ENCODE data around the gene D2HGDH. TPM values are rescaled to one million over a fixed set of nuclear protein-coding genes. Genes with fewer than 3 reads are reported as not detected.
A peak's percentile ranks its signal among the peaks of the same experiment; 100 is the strongest.
"Not testable (repeated sequence)": the region's sequence is repeated elsewhere in the genome, so short reads cannot be mapped to it uniquely, and the experiment has no call there.

The D2HGDH gene
- total RNA-seq, 1 experiment from 2014 or later: 53.3 TPM

GRCh38 chr2:241730671-241731293 lies 3.6 kb upstream of the D2HGDH start:
- Mint-ChIP-seq H3K36me3 (ENCODE audit: insufficient read depth, unreplicated experiment) (peaks cover 22% of the 10 kb centered on the region), H3K27ac (ENCODE audit: unreplicated experiment) (no peak overlapping the region), H3K4me1 (ENCODE audit: low read depth, unreplicated experiment) (peaks cover 8% of the 10 kb centered on the region), H3K9me3 (ENCODE audit: low read depth, unreplicated experiment) (no peaks in the 10 kb centered on the region), H3K27me3 (ENCODE audit: unreplicated experiment) (no peaks in the 10 kb centered on the region), H3K4me3 (ENCODE audit: low read depth, unreplicated experiment) (no peak overlapping the region)
- no TSS peak for BruUV-seq (replicated peaks)
- intact Hi-C loops (cut with micrococcal nuclease; ENCODE audit: unreplicated experiment): no loop called here
- CTCF ChIA-PET: no interaction called here
- no peak for DNase-seq
- TF ChIP-seq, protein P1, sequence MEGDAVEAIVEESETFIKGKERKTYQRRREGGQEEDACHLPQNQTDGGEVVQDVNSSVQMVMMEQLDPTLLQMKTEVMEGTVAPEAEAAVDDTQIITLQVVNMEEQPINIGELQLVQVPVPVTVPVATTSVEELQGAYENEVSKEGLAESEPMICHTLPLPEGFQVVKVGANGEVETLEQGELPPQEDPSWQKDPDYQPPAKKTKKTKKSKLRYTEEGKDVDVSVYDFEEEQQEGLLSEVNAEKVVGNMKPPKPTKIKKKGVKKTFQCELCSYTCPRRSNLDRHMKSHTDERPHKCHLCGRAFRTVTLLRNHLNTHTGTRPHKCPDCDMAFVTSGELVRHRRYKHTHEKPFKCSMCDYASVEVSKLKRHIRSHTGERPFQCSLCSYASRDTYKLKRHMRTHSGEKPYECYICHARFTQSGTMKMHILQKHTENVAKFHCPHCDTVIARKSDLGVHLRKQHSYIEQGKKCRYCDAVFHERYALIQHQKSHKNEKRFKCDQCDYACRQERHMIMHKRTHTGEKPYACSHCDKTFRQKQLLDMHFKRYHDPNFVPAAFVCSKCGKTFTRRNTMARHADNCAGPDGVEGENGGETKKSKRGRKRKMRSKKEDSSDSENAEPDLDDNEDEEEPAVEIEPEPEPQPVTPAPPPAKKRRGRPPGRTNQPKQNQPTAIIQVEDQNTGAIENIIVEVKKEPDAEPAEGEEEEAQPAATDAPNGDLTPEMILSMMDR (IDR thresholded peaks at IDR 0.05; ENCODE audit: unreplicated experiment): no peak

DNA sequence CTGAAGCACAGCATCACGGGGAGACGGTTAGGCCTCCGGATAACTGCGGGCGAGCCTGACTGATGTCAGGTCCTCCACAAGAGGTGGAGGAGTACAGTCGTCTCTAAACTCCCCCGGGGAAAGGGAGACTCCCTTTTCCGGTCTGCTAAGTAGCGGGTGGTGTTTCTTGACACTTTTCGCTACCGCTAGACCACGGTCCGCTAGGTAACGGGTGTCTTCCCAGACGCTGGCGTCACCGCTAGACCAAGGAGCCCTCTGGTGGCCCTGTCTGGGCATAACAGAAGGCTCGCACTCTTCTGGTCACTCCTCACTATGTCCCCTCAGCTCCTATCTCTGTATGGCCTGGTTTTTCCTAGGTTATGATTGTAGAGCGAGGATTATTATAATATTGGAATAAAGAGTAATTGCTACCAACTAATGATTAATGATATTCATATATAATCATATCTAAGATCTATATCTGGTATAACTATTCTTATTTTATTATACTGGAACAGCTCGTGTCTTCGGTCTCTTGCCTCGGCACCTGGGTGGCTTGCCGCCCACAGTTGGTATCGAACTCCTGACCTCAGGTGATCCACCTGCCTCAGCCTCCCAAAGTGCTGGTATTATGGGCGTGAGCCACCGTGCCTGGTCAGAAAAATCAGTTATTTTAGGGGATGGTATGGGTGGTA lies 1.8 kb upstream of the D2HGDH start:
- H3K27me3 Mint-ChIP-seq (ENCODE audit: unreplicated experiment); H3K4me3 Mint-ChIP-seq (ENCODE audit: low read depth, unreplicated experiment); BruUV-seq (replicated peaks); H3K27ac Mint-ChIP-seq (ENCODE audit: unreplicated experiment); intact Hi-C loops (cut with micrococcal nuclease; ENCODE audit: unreplicated experiment); H3K9me3 Mint-ChIP-seq (ENCODE audit: low read depth, unreplicated experiment); H3K4me1 Mint-ChIP-seq (ENCODE audit: low read depth, unreplicated experiment): not testable (repeated sequence)
- CTCF ChIA-PET: interaction anchor here (1.6 kb wide), 1 partner anchor 30 kb away, joined by 6 read pairs; the partner anchor contains the start of gene ING5
- TF ChIP-seq, protein P1 (IDR thresholded peaks at IDR 0.05; ENCODE audit: unreplicated experiment): peak; percentile 68
- H3K36me3 Mint-ChIP-seq (ENCODE audit: insufficient read depth, unreplicated experiment): peaks cover 38% of the 10 kb centered on the region
- DNase-seq: peak; percentile 80

DNA sequence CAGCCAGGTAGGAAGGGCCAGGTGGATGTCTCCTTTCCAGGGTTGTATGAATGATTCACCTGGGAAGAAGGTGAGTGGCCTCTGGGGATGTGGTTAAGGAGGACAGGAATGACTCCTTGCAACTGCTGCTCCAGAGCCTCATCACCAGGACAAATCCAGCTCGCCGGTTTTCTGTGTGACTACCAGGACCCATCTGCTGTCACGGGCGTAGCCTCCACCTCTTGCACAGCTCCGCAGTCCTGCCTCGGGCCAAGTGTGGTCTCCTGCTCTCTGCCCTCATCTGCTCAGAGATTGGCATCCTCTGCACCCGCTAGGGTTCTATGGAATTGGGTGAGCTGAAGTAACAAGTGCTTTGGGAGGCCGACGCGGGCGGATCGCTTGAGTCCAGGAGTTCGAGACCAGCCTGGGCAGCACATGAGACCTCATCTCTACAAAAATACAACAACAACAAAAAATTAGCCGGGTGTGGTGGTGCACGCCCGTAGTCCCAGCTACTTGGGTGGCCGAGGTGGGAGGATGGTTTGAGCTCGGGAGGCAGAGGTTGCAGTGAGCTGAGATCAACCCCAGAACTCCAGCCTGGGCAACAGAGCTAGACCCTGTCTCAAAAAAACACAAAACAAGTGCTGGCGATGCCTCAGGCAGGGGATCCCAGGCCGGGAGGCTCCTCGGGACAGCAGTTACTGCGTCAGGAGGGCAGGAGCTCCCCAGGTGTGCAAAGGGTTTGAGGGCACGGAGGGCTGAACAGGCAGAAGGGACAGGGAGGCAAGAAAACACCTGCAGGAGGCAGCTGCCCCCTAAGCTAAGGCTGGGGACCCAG lies 831 bp upstream of the D2HGDH start:
- intact Hi-C loops (cut with micrococcal nuclease; ENCODE audit: unreplicated experiment): no loop called here
- Mint-ChIP-seq H3K4me1 (ENCODE audit: low read depth, unreplicated experiment) (peaks cover 8% of the 10 kb centered on the region), H3K36me3 (ENCODE audit: insufficient read depth, unreplicated experiment) (peaks cover 40% of the 10 kb centered on the region), H3K9me3 (ENCODE audit: low read depth, unreplicated experiment) (no peaks in the 10 kb centered on the region), H3K4me3 (ENCODE audit: low read depth, unreplicated experiment) (peak overlapping the region; percentile 70), H3K27me3 (ENCODE audit: unreplicated experiment) (no peaks in the 10 kb centered on the region), H3K27ac (ENCODE audit: unreplicated experiment) (peak overlapping the region; percentile 36)
- no peak for DNase-seq
- TF ChIP-seq, protein P1 (IDR thresholded peaks at IDR 0.05; ENCODE audit: unreplicated experiment): no peak
- CTCF ChIA-PET: interaction anchor here (0.7 kb wide), 1 partner anchor 742 kb away, joined by 4 read pairs; no protein-coding TSS in a partner anchor
- BruUV-seq (replicated peaks): no TSS peak

- Mint-ChIP-seq H3K4me1 (ENCODE audit: low read depth, unreplicated experiment) (peaks cover 8% of the 10 kb centered on the region), H3K4me3 (ENCODE audit: low read depth, unreplicated experiment) (peak overlapping the region; percentile 70), H3K9me3 (ENCODE audit: low read depth, unreplicated experiment) (no peaks in the 10 kb centered on the region), H3K27me3 (ENCODE audit: unreplicated experiment) (no peaks in the 10 kb centered on the region), H3K36me3 (ENCODE audit: insufficient read depth, unreplicated experiment) (peaks cover 40% of the 10 kb centered on the region), H3K27ac (ENCODE audit: unreplicated experiment) (peak overlapping the region; percentile 36)
- no peak for DNase-seq
- BruUV-seq (replicated peaks): no TSS peak
- TF ChIP-seq, protein P1 (IDR thresholded peaks at IDR 0.05; ENCODE audit: unreplicated experiment): no peak
- intact Hi-C loops (cut with micrococcal nuclease; ENCODE audit: unreplicated experiment): no loop called here
- CTCF ChIA-PET: interaction anchor here (0.7 kb wide), 1 partner anchor 742 kb away, joined by 4 read pairs; no protein-coding TSS in a partner anchor
These were observed 293 bp upstream of the D2HGDH start for GRCh38 chr2:241734208-241734466.
